ENCODE measurements around the gene TRIM5. TPM values are rescaled to one million over a fixed set of nuclear protein-coding genes. Genes with fewer than 3 reads are reported as not detected.

The TRIM5 gene
- total and polyA plus RNA-seq, 10 of the 15 experiments (the other 5 are each of a cell fraction or from before 2014, with no cell fraction given): 20.0 to 59.7 (median 31.8) TPM

DNA sequence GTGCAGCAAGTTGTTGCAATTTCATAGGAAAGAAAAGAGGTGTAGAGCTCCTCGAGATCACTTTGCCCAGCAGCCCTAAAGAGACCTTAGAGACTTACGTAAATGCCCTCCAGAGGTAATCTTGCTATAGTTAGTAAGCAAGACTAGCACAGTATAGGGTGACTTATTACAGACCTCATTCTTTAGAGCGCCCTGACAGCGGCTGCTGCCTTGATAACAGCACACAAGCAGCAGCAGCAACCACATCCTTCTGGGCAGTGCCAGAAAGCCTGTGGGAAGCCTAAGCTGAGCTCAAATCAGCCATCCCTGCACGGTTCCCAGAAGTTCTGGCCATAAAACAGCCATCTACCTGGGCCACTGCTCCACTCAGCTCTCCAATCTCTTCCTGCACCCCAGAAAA lies 28.8 kb upstream of the TRIM5 start:
- SMC1A ChIA-PET (ENCODE audit: uncharacterized antibody, unreplicated experiment): interaction anchor here (0.8 to 5.5 kb wide), 8 partner anchors 9 to 242 kb away, joined by 3 to 45 read pairs (median 3); partner anchors contain the start of genes TRIM22 and TRIM5
- Histone ChIP-seq H3K79me2 (ENCODE audit: control insufficient read depth, insufficient read depth, low read length) (no peaks in the 10 kb centered on the region), H3K27me3 (replicated peaks in 1 of 2; ENCODE audit: control insufficient read depth in 2 of 2, insufficient read depth in 2 of 2, low read length in 1 of 2) (no peaks in the 10 kb centered on the region), H3K4me2 (ENCODE audit: control insufficient read depth, insufficient read depth) (no peak overlapping the region), H3K9me3 (replicated peaks; ENCODE audit: control insufficient read depth, insufficient read depth, low read length) (no peaks in the 10 kb centered on the region; the same call in 2 of the 3 replicates), H4K20me1 (ENCODE audit: control insufficient read depth, insufficient read depth) (no peaks in the 10 kb centered on the region), H3K4me1 (ENCODE audit: control insufficient read depth, insufficient read depth, low read length) (no peaks in the 10 kb centered on the region), H3K27ac (ENCODE audit: control insufficient read depth, insufficient read depth) (no peak overlapping the region), H3K4me3 (no peak overlapping the region), H2AFZ (ENCODE audit: control insufficient read depth, low read depth, low read length) (no peak overlapping the region), H3K9ac (ENCODE audit: control insufficient read depth, insufficient read depth, low read length) (no peak overlapping the region), H3K36me3 (ENCODE audit: control insufficient read depth in 2 of 2, insufficient read depth in 2 of 2, low read length in 1 of 2) (peaks cover 2 to 10% of the 10 kb centered on the region in 2 experiments)
- RAD21 ChIA-PET (ENCODE audit: unreplicated experiment): interaction anchor here (0.6 to 4.6 kb wide), 3 partner anchors 24 to 30 kb away, joined by 3 to 26 read pairs (median 4); partner anchors contain the start of genes TRIM22 and TRIM5
- TF ChIP-seq ZNF274 (IDR thresholded peaks at IDR 0.05; ENCODE audit: insufficient read depth, insufficient read length) (no peak), LARP7 (IDR thresholded peaks at IDR 0.05) (no peak)
- CTCF ChIA-PET: interaction anchor here (0.8 to 4.4 kb wide), 12 partner anchors 11 to 177 kb away, joined by 3 to 28 read pairs (median 4); partner anchors contain the start of genes TRIM34 and TRIM5
- no TSS peak for BruUV-seq (replicated peaks)
- 54% methylated on average over 5 of the region's 5 CpGs for WGBS (ENCODE audit: insufficient coverage, insufficient replicate concordance, low lambda C conversion rate, missing lambda C conversion rate)
- FAIRE-seq (no peak), DNase-seq (ENCODE audit: low read depth, low spot score) (no peak), ATAC-seq (no peak; the same call in 2 of the 3 replicates)
- intact Hi-C loops (cut with micrococcal nuclease; ENCODE audit: unreplicated experiment) (no loop called here), in situ Hi-C loops (cut with MboI) (no loop called here)
- POLR2A ChIA-PET: no interaction called here

DNA sequence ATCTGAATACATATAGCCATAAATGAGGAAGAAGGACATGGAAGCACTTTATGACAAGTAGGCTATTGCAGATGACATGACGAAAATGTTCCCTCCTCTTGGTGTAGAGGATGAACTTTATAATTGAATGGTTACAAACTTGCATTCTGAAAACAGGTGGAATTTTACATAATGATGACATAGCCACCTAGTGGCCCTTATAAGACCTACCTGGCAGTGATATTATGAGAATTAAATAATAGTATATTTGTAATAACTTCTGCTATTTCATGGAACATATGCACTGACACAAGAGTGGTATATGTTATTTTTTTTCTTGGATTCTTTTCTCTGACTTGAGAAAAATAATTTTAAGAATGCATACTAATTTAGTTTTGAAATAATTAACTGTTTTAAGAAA lies 27.6 kb upstream of the TRIM5 start:
- intact Hi-C loops (cut with micrococcal nuclease; ENCODE audit: unreplicated experiment): loop anchor here (1.0 kb wide), 1 partner anchor 112 kb away; no protein-coding TSS in a partner anchor
- whole genome bisulfite sequencing (ENCODE audit: insufficient coverage, insufficient replicate concordance, low lambda C conversion rate, missing lambda C conversion rate): 10% methylated on average over 1 of the region's 1 CpG
- TF ChIP-seq TARDBP (IDR thresholded peaks at IDR 0.05; ENCODE audit: borderline replicate concordance) (no peak), SPI1 (IDR thresholded peaks at IDR 0.05; ENCODE audit: borderline replicate concordance, insufficient read depth, low read depth, low read length) (no peak), EGR1 (IDR thresholded peaks at IDR 0.05; ENCODE audit: borderline replicate concordance in 1 of 2, low read depth in 2 of 2, low read length in 2 of 2) (no peak), KDM1A (IDR thresholded peaks at IDR 0.05; ENCODE audit: borderline replicate concordance) (no peak), ZNF384 (IDR thresholded peaks at IDR 0.05; ENCODE audit: borderline replicate concordance, low read depth, low read length) (no peak), SMC3 (IDR thresholded peaks at IDR 0.05; ENCODE audit: borderline replicate concordance, low read length) (peak; percentile 63; the same call in 1 of the 2 replicates), TAF1 (IDR thresholded peaks at IDR 0.05; ENCODE audit: borderline replicate concordance, low read depth, low read length) (no peak), SMARCA5 (IDR thresholded peaks at IDR 0.05) (no peak)
- TF ChIP-seq, protein P1, sequence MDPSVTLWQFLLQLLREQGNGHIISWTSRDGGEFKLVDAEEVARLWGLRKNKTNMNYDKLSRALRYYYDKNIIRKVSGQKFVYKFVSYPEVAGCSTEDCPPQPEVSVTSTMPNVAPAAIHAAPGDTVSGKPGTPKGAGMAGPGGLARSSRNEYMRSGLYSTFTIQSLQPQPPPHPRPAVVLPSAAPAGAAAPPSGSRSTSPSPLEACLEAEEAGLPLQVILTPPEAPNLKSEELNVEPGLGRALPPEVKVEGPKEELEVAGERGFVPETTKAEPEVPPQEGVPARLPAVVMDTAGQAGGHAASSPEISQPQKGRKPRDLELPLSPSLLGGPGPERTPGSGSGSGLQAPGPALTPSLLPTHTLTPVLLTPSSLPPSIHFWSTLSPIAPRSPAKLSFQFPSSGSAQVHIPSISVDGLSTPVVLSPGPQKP (IDR thresholded peaks at IDR 0.05; ENCODE audit: low read depth, low read length): no peak
- TF ChIP-seq, protein P2, sequence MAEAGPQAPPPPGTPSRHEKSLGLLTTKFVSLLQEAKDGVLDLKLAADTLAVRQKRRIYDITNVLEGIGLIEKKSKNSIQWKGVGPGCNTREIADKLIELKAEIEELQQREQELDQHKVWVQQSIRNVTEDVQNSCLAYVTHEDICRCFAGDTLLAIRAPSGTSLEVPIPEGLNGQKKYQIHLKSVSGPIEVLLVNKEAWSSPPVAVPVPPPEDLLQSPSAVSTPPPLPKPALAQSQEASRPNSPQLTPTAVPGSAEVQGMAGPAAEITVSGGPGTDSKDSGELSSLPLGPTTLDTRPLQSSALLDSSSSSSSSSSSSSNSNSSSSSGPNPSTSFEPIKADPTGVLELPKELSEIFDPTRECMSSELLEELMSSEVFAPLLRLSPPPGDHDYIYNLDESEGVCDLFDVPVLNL (IDR thresholded peaks at IDR 0.05; ENCODE audit: low read depth, low read length): no peak

More for the DNA sequence above, 27.6 kb upstream of the TRIM5 start:
- CTCF ChIA-PET: interaction anchor here (0.8 to 4.4 kb wide), 14 partner anchors 12 to 179 kb away, joined by 3 to 28 read pairs (median 4); partner anchors contain the start of genes TRIM22, TRIM34 and TRIM5
- POLR2A ChIA-PET: no interaction called here
- Histone ChIP-seq H3K9me3 (replicated peaks; ENCODE audit: control insufficient read depth, insufficient read depth, low read length) (no peaks in the 10 kb centered on the region; the same call in 2 of the 3 replicates), H3K9ac (ENCODE audit: control insufficient read depth, insufficient read depth, low read length) (no peak overlapping the region), H3K27ac (ENCODE audit: control insufficient read depth, insufficient read depth) (no peak overlapping the region), H3K79me2 (ENCODE audit: control insufficient read depth, insufficient read depth, low read length) (no peaks in the 10 kb centered on the region), H3K36me3 (ENCODE audit: control insufficient read depth in 2 of 2, insufficient read depth in 2 of 2, low read length in 1 of 2) (peaks cover 2 to 19% of the 10 kb centered on the region in 2 experiments), H2AFZ (ENCODE audit: control insufficient read depth, low read depth, low read length) (no peak overlapping the region), H3K4me2 (ENCODE audit: control insufficient read depth, insufficient read depth) (no peak overlapping the region), H3K4me3 (no peak overlapping the region), H3K4me1 (ENCODE audit: control insufficient read depth, insufficient read depth, low read length) (no peaks in the 10 kb centered on the region), H4K20me1 (ENCODE audit: control insufficient read depth, insufficient read depth) (no peaks in the 10 kb centered on the region), H3K27me3 (replicated peaks in 1 of 2; ENCODE audit: control insufficient read depth in 2 of 2, insufficient read depth in 2 of 2, low read length in 1 of 2) (no peaks in the 10 kb centered on the region)
- RAD21 ChIA-PET (ENCODE audit: unreplicated experiment): interaction anchor here (0.6 to 4.6 kb wide), 3 partner anchors 22 to 117 kb away, joined by 3 to 26 read pairs (median 5); partner anchors contain the start of gene TRIM5
- no TSS peak for BruUV-seq (replicated peaks)
- SMC1A ChIA-PET (ENCODE audit: uncharacterized antibody, unreplicated experiment): interaction anchor here (1.5 to 5.5 kb wide), 5 partner anchors 22 to 237 kb away, joined by 3 to 45 read pairs (median 6); partner anchors contain the start of genes TRIM22 and TRIM5
- DNase-seq (ENCODE audit: low read depth, low spot score) (no peak), ATAC-seq (peak; percentile 72), FAIRE-seq (peak; percentile 57)
- in situ Hi-C loops (cut with MboI): no loop called here
